Measurements from ENCODE around the gene SRPK1.
"Not testable (repeated sequence)": the region's sequence is repeated elsewhere in the genome, so short reads cannot be mapped to it uniquely, and the experiment has no call there.

Gene SRPK1

DNA sequence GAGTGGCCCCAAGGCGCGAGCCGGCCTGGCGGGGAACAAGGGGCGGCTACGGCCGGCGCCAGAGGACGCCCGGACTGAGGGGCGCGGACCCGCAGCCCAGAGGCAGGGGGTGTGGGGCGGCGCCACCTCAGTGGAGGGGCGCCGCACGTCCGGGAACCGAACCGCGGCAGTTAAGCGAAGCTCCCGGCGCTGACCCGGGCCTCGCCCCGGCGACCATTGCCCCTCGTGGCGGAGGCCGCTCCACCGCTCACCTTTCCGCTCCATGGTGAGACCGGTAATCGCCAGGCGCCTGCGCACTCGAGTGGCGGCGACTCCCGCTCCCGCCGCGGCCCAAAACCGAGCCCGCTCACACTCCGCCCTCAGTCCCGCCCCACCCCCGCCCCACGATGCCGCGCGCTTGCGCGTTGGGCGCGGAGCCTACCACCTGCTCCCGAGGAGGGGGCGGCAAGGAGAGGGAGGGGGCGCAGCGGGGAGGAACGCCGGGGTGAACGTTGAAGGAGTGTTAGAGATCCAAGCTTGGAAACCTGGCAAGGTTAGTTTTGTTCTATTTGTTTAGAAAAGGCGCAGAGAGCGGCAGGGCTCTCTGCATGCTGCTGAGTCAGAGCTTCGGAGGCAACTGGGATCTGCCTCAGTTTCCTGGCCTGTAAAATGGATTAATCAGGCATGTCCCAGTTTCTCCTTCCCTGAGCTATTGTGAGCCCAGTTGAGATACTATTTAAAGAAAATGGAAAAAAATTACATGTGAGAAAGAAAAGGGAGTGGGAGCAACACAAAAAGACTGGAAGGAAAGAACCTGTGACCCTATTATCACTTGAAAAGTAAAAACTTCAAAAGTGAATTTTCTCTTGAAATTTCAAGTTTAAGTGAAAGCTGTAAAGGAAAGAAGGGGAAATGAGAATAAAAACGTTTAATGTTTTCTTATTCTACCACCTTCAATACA lies at the start of gene SRPK1:
Gene SRPK1, minus strand, starts transcription at position 306 of the 940 bp plus-strand sequence. Its CDS starts 42 bp downstream, at position 264.
- DNase-seq = peak; percentile 87

DNA sequence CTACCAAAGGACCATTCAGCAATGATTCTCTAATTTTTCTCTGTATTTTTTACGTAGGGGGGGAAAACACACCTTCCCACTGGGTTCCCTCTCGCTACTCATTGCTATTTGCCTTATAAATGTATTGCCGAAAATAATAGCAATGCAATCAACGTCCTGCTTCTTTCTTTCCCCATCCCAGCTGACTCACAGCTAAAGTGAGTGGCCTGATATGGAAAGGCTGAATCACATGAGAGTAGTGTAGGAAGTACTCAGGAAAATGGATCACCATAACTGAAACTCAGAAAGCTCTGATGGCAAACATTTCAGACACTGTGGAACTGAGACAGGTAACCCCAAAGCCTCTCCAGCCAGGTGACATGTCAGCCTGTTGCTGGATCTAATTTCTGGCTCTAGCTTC lies 49.3 kb upstream of the SRPK1 start:
- no peak for DNase-seq

- no peak for DNase-seq
These were observed 48.7 kb upstream of the SRPK1 start for GRCh38 chr6:35969646-35970045.

GRCh38 chr6:35968821-35969220 lies 47.9 kb upstream of the SRPK1 start:
- DNase-seq = no peak

GRCh38 chr6:35967076-35967774 lies 46.3 kb upstream of the SRPK1 start:
- no peak for DNase-seq

DNA sequence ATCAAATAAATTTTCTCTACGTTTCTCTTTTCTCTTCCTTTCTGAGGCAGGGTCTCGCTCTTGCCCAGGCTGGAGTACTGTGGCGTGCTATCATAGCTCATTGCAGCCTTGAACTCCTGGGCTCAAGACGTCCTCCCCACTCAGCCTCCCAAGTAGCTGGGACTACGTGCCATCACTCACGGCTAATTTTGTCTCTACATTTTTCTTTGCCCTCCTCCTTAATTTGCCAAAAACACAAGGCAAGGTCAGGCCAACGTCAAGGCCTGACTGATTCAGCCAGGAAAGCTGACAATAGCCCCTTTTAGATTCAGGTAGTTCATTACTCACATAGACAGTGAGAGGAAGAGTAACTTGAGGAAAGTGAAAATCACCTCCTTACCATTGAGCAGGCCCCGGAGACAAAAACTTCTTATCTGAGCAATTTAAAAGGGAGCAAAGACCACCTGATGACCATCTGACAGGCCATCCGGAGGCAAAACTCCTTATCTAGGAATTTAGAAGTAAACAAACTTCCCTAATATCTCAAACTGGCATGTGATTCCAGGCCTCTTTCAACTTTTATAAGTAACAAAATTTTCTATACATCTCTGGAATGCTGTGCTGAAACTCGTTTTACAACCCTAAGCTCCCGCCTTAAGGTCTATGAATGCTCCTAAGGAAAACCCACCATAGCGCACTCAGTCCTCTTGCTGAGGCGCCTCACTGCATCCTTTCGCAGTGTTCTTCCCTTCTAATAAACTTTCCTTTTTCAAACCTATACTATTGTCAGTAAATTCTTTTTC lies 42.1 kb upstream of the SRPK1 start:
- DNase-seq = no peak

DNA sequence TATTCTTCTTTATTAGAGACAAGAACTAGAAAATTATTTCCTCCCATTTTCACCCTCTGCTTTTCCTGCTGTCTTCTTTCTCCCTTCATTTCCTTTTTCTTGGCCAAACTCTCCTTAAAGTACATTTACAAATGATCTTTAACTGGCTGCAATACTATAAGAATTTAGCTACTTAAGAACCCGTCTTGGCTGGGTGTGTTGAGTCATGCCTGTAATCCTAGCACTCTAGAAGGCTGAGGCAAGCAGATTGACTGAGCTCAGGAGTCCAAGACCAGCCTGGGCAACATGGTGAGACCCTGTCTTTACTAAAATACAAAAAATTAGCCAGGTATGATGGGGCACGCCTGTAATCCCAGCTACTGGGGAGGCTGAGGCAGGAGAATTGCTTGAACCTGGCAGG lies 39.3 kb upstream of the SRPK1 start:
- DNase-seq = no peak

DNA sequence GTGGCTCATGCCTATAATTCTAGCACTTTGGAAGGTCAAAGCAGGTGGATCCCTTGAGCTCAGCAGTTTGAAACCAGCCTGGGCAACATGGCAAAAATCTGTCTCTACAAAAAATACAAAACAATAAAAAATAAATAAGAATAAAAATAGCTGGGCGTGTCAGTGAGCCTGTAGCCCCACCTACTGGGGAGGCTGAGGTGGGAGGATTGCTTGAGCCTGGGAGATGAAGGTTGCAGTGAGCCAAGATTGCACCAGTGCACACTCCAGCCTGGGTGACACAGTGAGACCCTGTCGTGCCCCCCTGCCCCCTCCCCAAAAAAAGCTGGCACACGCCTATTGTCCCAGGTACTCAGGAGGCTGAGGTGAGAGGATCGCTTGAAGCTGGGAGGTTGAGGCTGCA lies 35.1 kb upstream of the SRPK1 start:
- no peak for DNase-seq

DNA sequence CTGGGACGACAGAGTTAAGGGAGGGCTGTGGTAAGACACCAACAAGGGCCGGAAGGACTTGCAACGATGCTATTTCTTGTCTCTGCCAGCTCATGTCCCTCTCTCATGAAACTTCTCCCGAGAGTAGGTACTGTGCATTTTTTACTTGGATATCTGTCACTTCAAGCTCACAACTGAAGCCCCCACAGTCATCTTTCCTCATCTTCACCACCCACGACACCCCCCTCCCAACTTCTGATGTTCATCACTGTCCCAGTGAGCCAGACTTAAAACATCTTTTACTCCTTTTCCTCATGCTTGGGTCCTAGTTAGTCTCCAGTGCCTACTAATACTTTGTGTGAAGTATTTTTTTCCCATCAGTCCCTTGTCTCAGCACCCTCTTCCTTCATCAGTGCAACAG lies 34.6 kb upstream of the SRPK1 start:
- DNase-seq = no peak

DNA sequence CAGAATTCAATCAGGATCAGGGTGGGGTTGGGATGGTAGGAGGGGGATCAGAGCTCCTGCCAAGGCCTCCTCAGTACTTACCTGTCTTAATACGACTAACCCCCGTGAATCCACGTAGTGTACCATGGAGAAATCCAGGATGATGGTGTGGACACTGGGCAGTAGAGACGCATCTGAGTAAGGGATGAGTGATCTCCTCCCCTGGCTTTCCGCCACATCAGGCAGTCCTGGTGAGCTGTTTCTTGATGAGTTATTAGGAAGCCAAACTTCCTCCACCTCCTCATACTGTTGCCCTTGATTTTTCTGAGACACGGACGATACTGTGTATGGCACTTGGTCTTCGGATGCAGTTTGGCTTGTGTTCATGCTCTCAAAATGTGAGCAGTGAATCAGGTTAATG lies 34.2 kb upstream of the SRPK1 start:
- DNase-seq = no peak

DNA sequence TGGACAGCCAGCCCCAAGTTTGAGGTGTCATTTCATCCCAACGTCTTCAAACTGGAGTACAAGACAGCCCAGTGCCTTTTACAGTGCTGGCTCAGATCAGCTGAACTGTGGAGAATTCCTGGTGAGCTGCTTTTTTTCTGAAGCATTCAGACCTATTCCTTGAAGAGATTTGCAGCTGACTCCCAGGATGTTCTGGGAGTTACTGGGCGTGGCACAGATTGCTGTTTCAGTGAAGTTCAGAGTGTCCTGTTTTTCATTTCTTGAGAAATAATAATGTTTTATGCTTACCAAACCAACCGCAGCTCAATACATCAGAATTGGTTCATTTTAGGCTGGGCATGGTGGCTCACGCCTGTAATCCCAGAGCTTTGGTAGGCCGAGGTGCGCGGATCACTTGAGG lies 33.4 kb upstream of the SRPK1 start:
- no peak for DNase-seq

DNA sequence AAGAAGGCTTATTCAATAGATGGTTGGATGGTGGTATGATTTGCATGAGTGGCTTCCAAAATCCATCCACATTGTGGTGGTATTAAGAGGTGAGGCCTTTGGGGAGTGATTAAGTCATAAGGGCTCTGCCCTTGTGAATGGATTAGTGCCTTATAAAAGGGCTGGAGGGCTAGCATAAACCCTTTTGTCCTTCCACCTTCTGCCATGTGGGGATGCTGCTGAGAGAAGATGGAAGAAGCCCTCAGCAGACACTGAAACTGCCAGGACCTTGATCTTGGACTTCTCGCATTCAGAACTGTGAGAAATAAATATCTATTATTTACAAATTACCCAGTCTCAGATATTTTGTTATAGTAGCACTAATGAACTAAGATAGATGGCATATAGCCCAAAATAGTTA lies 27.8 kb upstream of the SRPK1 start:
- no peak for DNase-seq

DNA sequence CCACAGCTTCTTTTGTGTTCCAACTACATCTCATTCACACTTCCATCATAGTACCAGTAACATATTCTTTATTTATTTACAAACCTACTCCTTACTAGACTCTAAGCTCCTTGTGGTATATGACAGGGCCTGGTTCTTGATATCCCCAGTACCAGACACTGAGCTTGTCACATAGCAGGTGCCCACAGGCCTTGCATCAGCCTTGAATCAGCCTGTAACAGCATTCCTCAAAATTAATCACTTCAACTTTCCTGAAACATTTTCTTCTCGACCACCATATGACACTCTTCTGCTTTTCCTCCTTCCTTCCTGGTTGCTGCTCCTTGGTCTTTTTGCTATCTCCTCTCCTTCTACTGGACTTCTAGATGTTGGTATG lies 24.7 kb upstream of the SRPK1 start:
- DNase-seq = no peak

- no peak for DNase-seq
These were observed 22.5 kb upstream of the SRPK1 start for GRCh38 chr6:35943390-35943789.

GRCh38 chr6:35942355-35942754 lies 21.5 kb upstream of the SRPK1 start:
- no peak for DNase-seq

GRCh38 chr6:35941170-35941569 lies 20.3 kb upstream of the SRPK1 start:
- not testable (repeated sequence) for DNase-seq

DNA sequence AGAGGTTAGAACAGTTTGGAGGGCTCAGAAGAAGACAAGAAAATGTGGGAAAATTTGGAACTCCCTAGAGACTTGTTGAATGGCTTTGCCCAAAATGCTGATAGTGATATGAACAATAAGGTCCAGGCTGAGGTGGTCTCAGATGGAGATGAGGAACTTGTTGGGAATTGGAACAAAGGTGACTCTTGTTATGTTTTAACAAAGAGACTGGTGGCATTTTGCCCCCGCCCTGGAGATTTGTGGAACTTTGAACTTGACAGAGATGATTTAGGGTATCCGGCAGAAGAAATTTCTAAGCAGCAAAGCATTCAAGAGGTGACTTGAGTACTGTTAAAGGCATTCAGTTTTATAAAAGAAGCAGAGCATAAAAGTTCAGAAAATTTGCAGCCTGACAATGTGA lies 19.1 kb upstream of the SRPK1 start:
- not testable (repeated sequence) for DNase-seq

DNA sequence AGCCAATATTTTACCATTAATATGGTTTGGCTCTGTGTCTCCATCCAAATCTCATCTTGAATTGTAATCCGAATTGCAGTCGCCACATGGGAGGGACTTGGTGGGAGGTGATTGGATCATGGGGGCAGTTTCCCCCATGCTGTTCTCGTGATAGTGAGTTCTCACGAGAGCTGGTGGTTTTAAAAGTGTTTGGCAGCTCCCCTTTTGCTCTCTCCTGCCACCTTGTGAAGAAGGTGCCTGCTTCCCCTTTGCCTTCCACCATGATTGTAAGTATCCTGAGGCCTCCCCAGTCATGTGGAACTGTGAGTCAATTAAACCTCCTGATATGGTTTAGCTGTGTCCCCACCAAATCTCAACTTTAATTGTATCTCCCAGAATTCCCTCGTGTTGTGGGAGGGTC lies 18.4 kb upstream of the SRPK1 start:
- not testable (repeated sequence) for DNase-seq

GRCh38 chr6:35936681-35937359 lies 15.9 kb upstream of the SRPK1 start:
- no peak for DNase-seq

GRCh38 chr6:35935469-35935868 lies 14.6 kb upstream of the SRPK1 start:
- no peak for DNase-seq

- no peak for DNase-seq
These were observed 12.9 kb upstream of the SRPK1 start for GRCh38 chr6:35933844-35934243.

GRCh38 chr6:35931873-35932272 lies 11.0 kb upstream of the SRPK1 start:
- DNase-seq = not testable (repeated sequence)

GRCh38 chr6:35931120-35931561 lies 10.2 kb upstream of the SRPK1 start:
- DNase-seq = no peak
